Neural cell (in vitro differentiated cells): ENCODE results near the gene PARK7. TPM values are rescaled to one million over a fixed set of nuclear protein-coding genes. Genes with fewer than 3 reads are reported as not detected.

Source experiments
- H2AFZ ChIP-seq: fragments of 200-600, 300-800 bp; sonication (generic), shearing (Covaris generic); 2 replicates; pipeline ENCODE4 v1.6.0; 2014; ENCODE audit warnings: low read depth, mild to moderate bottlenecking, antibody characterized with exemption, low read length, moderate library complexity
- H3F3A ChIP-seq: fragments of 200-600 bp; shearing (Covaris generic); 2 replicates; pipeline ENCODE4 v1.6.1; 2016; ENCODE audit warnings: mild to moderate bottlenecking, moderate library complexity, mixed read lengths, antibody characterized with exemption, low read length; ENCODE audit not compliant: insufficient read depth, poor library complexity, severe bottlenecking
- H3K27ac ChIP-seq: fragments of 200-600, 300-800 bp; sonication (generic), shearing (Covaris generic); 2 replicates; pipeline ENCODE4 v1.5.1; 2014; ENCODE audit warnings: mild to moderate bottlenecking, low read length, moderate library complexity
- H3K27me3 ChIP-seq: fragments of 300-800, 200-600 bp; sonication (generic), shearing (Covaris generic); 2 replicates; pipeline ENCODE4 v1.6.0; 2014; ENCODE audit warnings: mild to moderate bottlenecking, low read depth, low read length, moderate library complexity; ENCODE audit not compliant: insufficient read depth
- H3K36me3 ChIP-seq: fragments of 300-800, 200-600 bp; sonication (generic), shearing (Covaris generic); 2 replicates; pipeline ENCODE4 v1.5.1; 2014; ENCODE audit warnings: mild to moderate bottlenecking, antibody characterized with exemption, low read length, moderate library complexity; ENCODE audit not compliant: insufficient read depth
- H3K4me2 ChIP-seq: fragments of 300-800, 200-600 bp; sonication (generic), shearing (Covaris generic); 2 replicates; pipeline ENCODE4 v1.6.0; 2014; ENCODE audit warnings: mild to moderate bottlenecking, low read length
- H3K4me3 ChIP-seq: fragments of 300-800, 200-600 bp; sonication (generic), shearing (Covaris generic); 2 replicates; pipeline ENCODE4 v1.5.1; 2014; ENCODE audit warnings: mild to moderate bottlenecking, low read length, moderate library complexity
- H3K79me2 ChIP-seq: fragments of 200-600 bp; shearing (Covaris generic); replicated peaks from 2 replicates; pipeline ENCODE4 v1.6.0; 2014; ENCODE audit warnings: mild to moderate bottlenecking, low read length, moderate library complexity; ENCODE audit not compliant: insufficient read depth
- H3K9ac ChIP-seq: fragments of 300-800, 200-600 bp; sonication (generic), shearing (Covaris generic); 2 replicates; pipeline ENCODE4 v1.6.1; 2016; ENCODE audit warnings: mild to moderate bottlenecking, low read length, mixed read lengths
- H3K9me2 ChIP-seq: fragments of 200-600 bp; shearing (Covaris generic); 2 replicates; pipeline ENCODE4 v1.6.1; 2016; ENCODE audit warnings: mild to moderate bottlenecking, low read length, mixed read lengths; ENCODE audit not compliant: insufficient read depth
- H3K9me3 ChIP-seq: fragments of 200-600, 300-800 bp; sonication (generic), shearing (Covaris generic); 2 replicates; pipeline ENCODE4 v1.6.1; 2016; ENCODE audit warnings: mild to moderate bottlenecking, mixed run types, low read length, moderate library complexity, mixed read lengths
- H4K20me1 ChIP-seq: fragments of 200-600 bp; shearing (Covaris generic); 2 replicates; pipeline ENCODE4 v1.6.1; 2016; ENCODE audit warnings: mild to moderate bottlenecking, mixed run types; ENCODE audit not compliant: insufficient read depth
- EP300 ChIP-seq: fragments of 450-650 bp; conservative IDR thresholded peaks from 2 replicates; pipeline ENCODE4 v1.6.1; 2014; ENCODE audit warnings: antibody characterized with exemption, mild to moderate bottlenecking, moderate library complexity; ENCODE audit not compliant: poor library complexity, severe bottlenecking
- EZH2 ChIP-seq: fragments of 200-600, 300-800 bp; shearing (Covaris generic), sonication (generic); IDR thresholded peaks from 2 replicates; pipeline ENCODE4 v1.6.1; 2014; ENCODE audit warnings: antibody characterized with exemption, low read length, borderline replicate concordance, mild to moderate bottlenecking; ENCODE audit not compliant: insufficient read depth, poor library complexity, severe bottlenecking
- MXI1 ChIP-seq: fragments of 450-650 bp; conservative IDR thresholded peaks from 2 replicates; pipeline ENCODE4 v1.6.1; 2014; ENCODE audit warnings: antibody characterized with exemption, mild to moderate bottlenecking; ENCODE audit not compliant: poor library complexity, severe bottlenecking
- POLR2AphosphoS5 ChIP-seq: IDR thresholded peaks from 2 replicates; pipeline ENCODE4 v1.6.1; 2012
- RAD21 ChIP-seq: fragments of 450-650 bp; conservative IDR thresholded peaks from 2 replicates; pipeline ENCODE4 v1.6.1; 2014; ENCODE audit warnings: antibody characterized with exemption, mild to moderate bottlenecking, moderate library complexity
- SMC3 ChIP-seq: fragments of 450-650 bp; conservative IDR thresholded peaks from 2 replicates; pipeline ENCODE4 v1.6.1; 2014; ENCODE audit warnings: antibody characterized with exemption, mild to moderate bottlenecking, moderate library complexity; ENCODE audit not compliant: poor library complexity
- TAF1 ChIP-seq: IDR thresholded peaks from 2 replicates; pipeline ENCODE4 v1.6.1; 2012; ENCODE audit warnings: low read depth
- polyA plus RNA-seq: library from polyadenylated mRNA; depleted of rRNA; stranded (reverse); fragments of >200 nt; gene quantifications from 2 replicates; pipeline ENCODE4 v1.2.3, GENCODE V29; 2014
- TF ChIP-seq, protein P1 (sequence below): fragments of 450-650 bp; IDR thresholded peaks from 2 replicates; pipeline ENCODE4 v1.5.1; 2014; ENCODE audit warnings: antibody characterized with exemption, mild to moderate bottlenecking, moderate library complexity; ENCODE audit not compliant: poor library complexity, severe bottlenecking
- TF ChIP-seq, protein P2 (sequence below): IDR thresholded peaks from 2 replicates; pipeline ENCODE4 v1.6.1; 2012; ENCODE audit warnings: borderline replicate concordance

The PARK7 gene
- polyA plus RNA-seq, 1 donor from 2014 or later, result 378 TPM

DNA sequence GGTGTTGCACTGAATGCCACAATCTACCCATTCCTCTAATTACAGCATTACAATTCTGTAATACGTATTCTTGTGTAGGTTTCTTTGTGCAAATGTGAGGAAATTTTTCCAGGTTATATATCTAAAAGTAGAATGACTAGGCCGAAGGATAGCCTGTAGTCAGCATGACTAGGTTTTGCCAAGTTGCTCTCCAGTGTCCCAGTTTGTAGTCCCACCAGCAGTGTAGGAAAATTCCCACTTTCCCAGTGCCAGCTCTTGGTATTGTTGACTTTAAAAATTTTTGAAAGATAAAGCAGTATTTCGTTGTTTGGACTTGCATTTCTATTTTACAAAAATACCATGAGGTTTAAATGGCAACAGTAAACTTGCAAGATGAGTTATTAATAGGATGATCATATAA lies 3.0 kb downstream of the PARK7 start:
- Histone ChIP-seq H3K9me3 (no peaks in the 10 kb centered on the region), H3K36me3 (peaks cover 5% of the 10 kb centered on the region), H3K4me3 (no peak overlapping the region), H3K4me2 (no peak overlapping the region), H2AFZ (no peak overlapping the region), H3K79me2 (peaks cover 22% of the 10 kb centered on the region), H4K20me1 (no peaks in the 10 kb centered on the region), H3F3A (peaks cover 4% of the 10 kb centered on the region), H3K9ac (no peak overlapping the region), H3K27ac (no peak overlapping the region), H3K9me2 (no peaks in the 10 kb centered on the region), H3K27me3 (no peaks in the 10 kb centered on the region)
- TF ChIP-seq MXI1 (no peak), SMC3 (no peak), EP300 (no peak), POLR2AphosphoS5 (no peak), RAD21 (no peak), EZH2 (no peak), TAF1 (no peak)
- TF ChIP-seq, protein P1, sequence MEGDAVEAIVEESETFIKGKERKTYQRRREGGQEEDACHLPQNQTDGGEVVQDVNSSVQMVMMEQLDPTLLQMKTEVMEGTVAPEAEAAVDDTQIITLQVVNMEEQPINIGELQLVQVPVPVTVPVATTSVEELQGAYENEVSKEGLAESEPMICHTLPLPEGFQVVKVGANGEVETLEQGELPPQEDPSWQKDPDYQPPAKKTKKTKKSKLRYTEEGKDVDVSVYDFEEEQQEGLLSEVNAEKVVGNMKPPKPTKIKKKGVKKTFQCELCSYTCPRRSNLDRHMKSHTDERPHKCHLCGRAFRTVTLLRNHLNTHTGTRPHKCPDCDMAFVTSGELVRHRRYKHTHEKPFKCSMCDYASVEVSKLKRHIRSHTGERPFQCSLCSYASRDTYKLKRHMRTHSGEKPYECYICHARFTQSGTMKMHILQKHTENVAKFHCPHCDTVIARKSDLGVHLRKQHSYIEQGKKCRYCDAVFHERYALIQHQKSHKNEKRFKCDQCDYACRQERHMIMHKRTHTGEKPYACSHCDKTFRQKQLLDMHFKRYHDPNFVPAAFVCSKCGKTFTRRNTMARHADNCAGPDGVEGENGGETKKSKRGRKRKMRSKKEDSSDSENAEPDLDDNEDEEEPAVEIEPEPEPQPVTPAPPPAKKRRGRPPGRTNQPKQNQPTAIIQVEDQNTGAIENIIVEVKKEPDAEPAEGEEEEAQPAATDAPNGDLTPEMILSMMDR, result no peak
- TF ChIP-seq, protein P2, sequence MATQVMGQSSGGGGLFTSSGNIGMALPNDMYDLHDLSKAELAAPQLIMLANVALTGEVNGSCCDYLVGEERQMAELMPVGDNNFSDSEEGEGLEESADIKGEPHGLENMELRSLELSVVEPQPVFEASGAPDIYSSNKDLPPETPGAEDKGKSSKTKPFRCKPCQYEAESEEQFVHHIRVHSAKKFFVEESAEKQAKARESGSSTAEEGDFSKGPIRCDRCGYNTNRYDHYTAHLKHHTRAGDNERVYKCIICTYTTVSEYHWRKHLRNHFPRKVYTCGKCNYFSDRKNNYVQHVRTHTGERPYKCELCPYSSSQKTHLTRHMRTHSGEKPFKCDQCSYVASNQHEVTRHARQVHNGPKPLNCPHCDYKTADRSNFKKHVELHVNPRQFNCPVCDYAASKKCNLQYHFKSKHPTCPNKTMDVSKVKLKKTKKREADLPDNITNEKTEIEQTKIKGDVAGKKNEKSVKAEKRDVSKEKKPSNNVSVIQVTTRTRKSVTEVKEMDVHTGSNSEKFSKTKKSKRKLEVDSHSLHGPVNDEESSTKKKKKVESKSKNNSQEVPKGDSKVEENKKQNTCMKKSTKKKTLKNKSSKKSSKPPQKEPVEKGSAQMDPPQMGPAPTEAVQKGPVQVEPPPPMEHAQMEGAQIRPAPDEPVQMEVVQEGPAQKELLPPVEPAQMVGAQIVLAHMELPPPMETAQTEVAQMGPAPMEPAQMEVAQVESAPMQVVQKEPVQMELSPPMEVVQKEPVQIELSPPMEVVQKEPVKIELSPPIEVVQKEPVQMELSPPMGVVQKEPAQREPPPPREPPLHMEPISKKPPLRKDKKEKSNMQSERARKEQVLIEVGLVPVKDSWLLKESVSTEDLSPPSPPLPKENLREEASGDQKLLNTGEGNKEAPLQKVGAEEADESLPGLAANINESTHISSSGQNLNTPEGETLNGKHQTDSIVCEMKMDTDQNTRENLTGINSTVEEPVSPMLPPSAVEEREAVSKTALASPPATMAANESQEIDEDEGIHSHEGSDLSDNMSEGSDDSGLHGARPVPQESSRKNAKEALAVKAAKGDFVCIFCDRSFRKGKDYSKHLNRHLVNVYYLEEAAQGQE, result no peak

DNA sequence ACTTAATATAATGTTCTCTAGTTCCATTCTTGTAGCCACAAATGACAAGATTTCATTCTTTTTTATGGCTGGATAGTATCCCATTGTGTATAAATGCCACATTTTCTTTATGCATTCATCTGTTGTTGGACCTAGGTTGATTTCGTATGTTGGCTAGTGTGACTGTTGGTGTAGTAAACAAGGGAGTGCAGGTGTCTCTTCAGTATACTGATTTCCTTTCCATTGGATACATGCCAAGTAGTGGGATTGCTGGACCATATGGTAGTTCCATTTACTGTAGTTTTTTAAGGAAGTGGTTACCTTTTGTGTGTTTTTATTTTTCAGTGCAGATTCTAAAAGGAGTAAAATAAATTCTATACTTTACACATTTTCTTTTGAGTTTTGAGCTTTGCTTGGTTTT lies 5.7 kb downstream of the PARK7 start:
- Histone ChIP-seq H3K9me3 (no peaks in the 10 kb centered on the region), H3K27me3 (no peaks in the 10 kb centered on the region), H3K27ac (no peak overlapping the region), H2AFZ (no peak overlapping the region), H3F3A (no peaks in the 10 kb centered on the region), H3K9me2 (no peaks in the 10 kb centered on the region), H3K9ac (no peak overlapping the region), H3K4me2 (no peak overlapping the region), H3K4me3 (no peak overlapping the region), H4K20me1 (no peaks in the 10 kb centered on the region), H3K79me2 (peaks cover 17% of the 10 kb centered on the region), H3K36me3 (peaks cover 13% of the 10 kb centered on the region)
- TF ChIP-seq, protein P2, result no peak
- TF ChIP-seq EZH2 (no peak), POLR2AphosphoS5 (no peak), TAF1 (no peak), SMC3 (no peak), RAD21 (no peak), MXI1 (no peak), EP300 (no peak)
- TF ChIP-seq, protein P1, result no peak
